SKM-1 treated with dmso at 0.1 percent for 144 hours (cell line): ENCODE results near the gene HOGA1.
"Not testable (repeated sequence)": the region's sequence is repeated elsewhere in the genome, so short reads cannot be mapped to it uniquely, and the experiment has no call there.

ENCODE experiments used
- DNase-seq: peaks from one replicate; lab custom pipeline; 2025; ENCODE audit not compliant: unreplicated experiment; lab: John Stamatoyannopoulos, UW

Gene HOGA1

GRCh38 chr10:97554336-97554735, 29.9 kb upstream of the HOGA1 start:
- DNase-seq = not testable (repeated sequence)

- DNase-seq = not testable (repeated sequence)
Observed at GRCh38 chr10:97555541-97555940, 28.6 kb upstream of the HOGA1 start.

GRCh38 chr10:97560731-97561381, 23.3 kb upstream of the HOGA1 start:
- not testable (repeated sequence) for DNase-seq

- DNase-seq = not testable (repeated sequence)
Observed at GRCh38 chr10:97561386-97562077, 22.7 kb upstream of the HOGA1 start.

- DNase-seq = not testable (repeated sequence)
Observed at GRCh38 chr10:97562329-97562728, 21.9 kb upstream of the HOGA1 start.

- no peak for DNase-seq
Observed at GRCh38 chr10:97563337-97563736, 20.9 kb upstream of the HOGA1 start.

GRCh38 chr10:97564776-97565175, 19.4 kb upstream of the HOGA1 start:
- DNase-seq = no peak

GRCh38 chr10:97566336-97566996, 17.7 kb upstream of the HOGA1 start:
- no peak for DNase-seq

- no peak for DNase-seq
Observed at GRCh38 chr10:97567891-97568290, 16.3 kb upstream of the HOGA1 start.

- no peak for DNase-seq
Observed at GRCh38 chr10:97570146-97570788, 13.9 kb upstream of the HOGA1 start.

- no peak for DNase-seq
Observed at GRCh38 chr10:97570789-97571471, 13.3 kb upstream of the HOGA1 start.

- DNase-seq = no peak
Observed at GRCh38 chr10:97571622-97572021, 12.6 kb upstream of the HOGA1 start.

- peak; percentile 77 for DNase-seq
Observed at GRCh38 chr10:97572214-97572989, 11.8 kb upstream of the HOGA1 start, which contains the start of gene ANKRD2. TSS of gene ANKRD2 (plus strand) at chr10:97572779. CDS start at chr10:97572789, 10 bp downstream.

- no peak for DNase-seq
Observed at GRCh38 chr10:97573021-97573420, 11.2 kb upstream of the HOGA1 start.

- no peak for DNase-seq
Observed at GRCh38 chr10:97573672-97574071, 10.5 kb upstream of the HOGA1 start.

- DNase-seq = no peak
Observed at GRCh38 chr10:97574374-97575126, 9.6 kb upstream of the HOGA1 start.

- DNase-seq = no peak
Observed at GRCh38 chr10:97575127-97575668, 9.0 kb upstream of the HOGA1 start.

- DNase-seq = not testable (repeated sequence)
Observed at GRCh38 chr10:97576487-97576886, 7.7 kb upstream of the HOGA1 start.

- no peak for DNase-seq
Observed at GRCh38 chr10:97577701-97578100, 6.5 kb upstream of the HOGA1 start.
